HEK293 (cell line): Measurements from ENCODE around the gene TSPAN9.

Experiments
- CTCF ChIA-PET: fragments of 350-600 bp; formaldehyde crosslinking; extraction: SDS; loops from one replicate; lab custom pipeline; 2021; ENCODE audit warnings: antibody characterized with exemption; lab: Yijun Ruan, JAX
- POLR2A ChIA-PET: fragments of 300-600 bp; formaldehyde crosslinking; extraction: SDS; loops from one replicate; lab custom pipeline; 2020; ENCODE audit warnings: antibody characterized with exemption, inconsistent platforms; lab: Yijun Ruan, JAX
- H3K27ac ChIP-seq: fragments of 200-500 bp; sonication (Bioruptor generic); 2 replicates; pipeline ENCODE4 v1.5.1; 2014; ENCODE audit warnings: low read depth, low read length, control low read depth, inconsistent platforms; ENCODE audit errors: extremely low read depth
- H3K36me3 ChIP-seq, 2 experiments: fragments of 200-500 bp in 1 of 2; sonication (Bioruptor generic) in 1 of 2; 1 replicate in 1 of 2; 2 replicates in 1 of 2; pipeline ENCODE4 v1.5.1; 2014 to 2017; ENCODE audit warnings: inconsistent platforms in 2 of 2, low read length in 2 of 2; ENCODE audit not compliant: control insufficient read depth in 2 of 2, insufficient read depth in 1 of 2
- H3K4me1 ChIP-seq: fragments of 200-500 bp; sonication (Bioruptor generic); 2 replicates; pipeline ENCODE4 v1.5.1; 2014; ENCODE audit warnings: mild to moderate bottlenecking, low read length, inconsistent platforms; ENCODE audit not compliant: control insufficient read depth, insufficient read depth
- H3K4me3 ChIP-seq: 2 replicates; pipeline ENCODE4 v1.5.1; 2011; ENCODE audit warnings: low read depth, mild to moderate bottlenecking, control low read depth, low read length, moderate library complexity
- H3K9me3 ChIP-seq: fragments of 200-500 bp; sonication (Bioruptor generic); 2 replicates; pipeline ENCODE4 v1.5.1; 2014; ENCODE audit warnings: low read depth, low read length, inconsistent platforms; ENCODE audit not compliant: control insufficient read depth, insufficient read depth
- FEZF1 ChIP-seq: fragments of 450-650 bp; formaldehyde crosslinking; IDR thresholded peaks from 2 replicates; pipeline ENCODE4 v1.5.1; 2016; ENCODE audit warnings: missing biosample characterization, missing genetic modification characterization
- HOXC10 ChIP-seq: sonication (generic); formaldehyde crosslinking; IDR thresholded peaks from 2 replicates; pipeline ENCODE4 v1.8.1; 2023; ENCODE audit warnings: mild to moderate bottlenecking, missing genetic modification reagents
- KLF1 ChIP-seq: fragments of 450-650 bp; formaldehyde crosslinking; IDR thresholded peaks from 2 replicates; pipeline ENCODE4 v1.5.1; 2016; ENCODE audit warnings: missing biosample characterization, missing genetic modification characterization
- SCRT2 ChIP-seq: fragments of 450-650 bp; formaldehyde crosslinking; IDR thresholded peaks from 2 replicates; pipeline ENCODE4 v1.5.1; 2016; ENCODE audit warnings: missing biosample characterization, missing genetic modification characterization
- TRIM28 ChIP-seq: IDR thresholded peaks from 2 replicates; pipeline ENCODE4 v1.6.1; 2011; ENCODE audit warnings: low read length, control low read depth, borderline replicate concordance
- YY2 ChIP-seq: fragments of 450-650 bp; formaldehyde crosslinking; IDR thresholded peaks from 2 replicates; pipeline ENCODE4 v1.5.1; 2016; ENCODE audit warnings: missing biosample characterization, missing genetic modification characterization
- ZBTB10 ChIP-seq: fragments of 450-650 bp; formaldehyde crosslinking; IDR thresholded peaks from 2 replicates; pipeline ENCODE4 v1.5.1; 2016; ENCODE audit warnings: missing biosample characterization, missing genetic modification characterization
- ZBTB17 ChIP-seq: fragments of 450-650 bp; formaldehyde crosslinking; IDR thresholded peaks from 2 replicates; pipeline ENCODE4 v1.5.1; 2016; ENCODE audit warnings: missing biosample characterization, missing genetic modification characterization
- ZBTB26 ChIP-seq: fragments of 450-650 bp; formaldehyde crosslinking; optimal IDR thresholded peaks from 2 replicates; pipeline ENCODE3; 2016; ENCODE audit warnings: missing biosample characterization, mild to moderate bottlenecking, missing genetic modification characterization
- ZFHX2 ChIP-seq: fragments of 450-650 bp; formaldehyde crosslinking; conservative IDR thresholded peaks from 2 replicates; pipeline ENCODE4 v1.5.1; 2016; ENCODE audit warnings: missing biosample characterization, missing genetic modification characterization
- ZNF114 ChIP-seq: fragments of 450-650 bp; formaldehyde crosslinking; IDR thresholded peaks from 2 replicates; pipeline ENCODE4 v1.5.0; 2017; ENCODE audit warnings: missing biosample characterization, missing genetic modification characterization
- ZNF146 ChIP-seq: fragments of 450-650 bp; formaldehyde crosslinking; IDR thresholded peaks from 2 replicates; pipeline ENCODE4 v1.5.1; 2016; ENCODE audit warnings: missing biosample characterization, missing genetic modification characterization
- ZNF16 ChIP-seq: fragments of 450-650 bp; formaldehyde crosslinking; IDR thresholded peaks from 2 replicates; pipeline ENCODE4 v1.5.1; 2016; ENCODE audit warnings: low read depth, missing biosample characterization, missing genetic modification characterization
- ZNF248 ChIP-seq: fragments of 450-650 bp; formaldehyde crosslinking; IDR thresholded peaks from 2 replicates; pipeline ENCODE4 v1.5.1; 2017; ENCODE audit warnings: missing biosample characterization, missing genetic modification characterization
- ZNF280C ChIP-seq: fragments of 450-650 bp; formaldehyde crosslinking; IDR thresholded peaks from 2 replicates; pipeline ENCODE4 v1.5.1; 2016; ENCODE audit warnings: missing biosample characterization, missing genetic modification characterization
- ZNF341 ChIP-seq: fragments of 450-650 bp; formaldehyde crosslinking; IDR thresholded peaks from 2 replicates; pipeline ENCODE4; 2016; ENCODE audit warnings: low read depth, missing biosample characterization, missing genetic modification characterization
- ZNF398 ChIP-seq: fragments of 450-650 bp; formaldehyde crosslinking; IDR thresholded peaks from 2 replicates; pipeline ENCODE4 v1.5.1; 2017; ENCODE audit warnings: missing biosample characterization, missing genetic modification characterization
- ZNF416 ChIP-seq: fragments of 450-650 bp; formaldehyde crosslinking; IDR thresholded peaks from 2 replicates; pipeline ENCODE4 v1.5.1; 2016; ENCODE audit warnings: missing biosample characterization, missing genetic modification characterization
- ZNF449 ChIP-seq: fragments of 450-650 bp; formaldehyde crosslinking; IDR thresholded peaks from 2 replicates; pipeline ENCODE4 v1.5.1; 2017; ENCODE audit warnings: missing biosample characterization, mild to moderate bottlenecking, missing genetic modification characterization, moderate library complexity
- ZNF585B ChIP-seq: fragments of 450-650 bp; formaldehyde crosslinking; IDR thresholded peaks from 2 replicates; pipeline ENCODE4 v1.5.1; 2016; ENCODE audit warnings: missing biosample characterization, missing genetic modification characterization
- ZNF624 ChIP-seq: fragments of 450-650 bp; formaldehyde crosslinking; IDR thresholded peaks from 2 replicates; pipeline ENCODE4 v1.5.1; 2017; ENCODE audit warnings: missing biosample characterization, missing genetic modification characterization
- ZNF677 ChIP-seq: fragments of 450-650 bp; IDR thresholded peaks from 2 replicates; pipeline ENCODE4 v1.5.0; 2018; ENCODE audit warnings: missing biosample characterization, mild to moderate bottlenecking, missing genetic modification characterization, moderate library complexity
- ZNF791 ChIP-seq: fragments of 450-650 bp; formaldehyde crosslinking; IDR thresholded peaks from 2 replicates; pipeline ENCODE4 v1.5.1; 2016; ENCODE audit warnings: missing biosample characterization, missing genetic modification characterization
- ZSCAN16 ChIP-seq: fragments of 450-650 bp; formaldehyde crosslinking; IDR thresholded peaks from 2 replicates; pipeline ENCODE4 v1.5.1; 2016; ENCODE audit warnings: missing biosample characterization, missing genetic modification characterization
- ZSCAN4 ChIP-seq: fragments of 450-650 bp; formaldehyde crosslinking; IDR thresholded peaks from 2 replicates; pipeline ENCODE4 v1.5.1; 2017; ENCODE audit warnings: missing biosample characterization, missing genetic modification characterization
- ZXDB ChIP-seq: fragments of 450-650 bp; formaldehyde crosslinking; IDR thresholded peaks from 2 replicates; pipeline ENCODE4 v1.5.1; 2016; ENCODE audit warnings: missing biosample characterization, missing genetic modification characterization

Gene TSPAN9

GRCh38 chr12:3135522-3136461 is 58.6 kb downstream of the TSPAN9 start (continued):
- TF ChIP-seq YY2 (tag by site-specific recombination) (no peak), ZNF585B (no peak), ZNF398 (no peak), ZNF791 (tag by site-specific recombination) (no peak), ZNF341 (tag by site-specific recombination) (peak; percentile 13; the same call in 1 of the 2 replicates), TRIM28 (no peak), ZNF624 (tag by site-specific recombination) (no peak), ZBTB17 (peak; percentile 48; the same call in 1 of the 2 replicates), ZNF677 (tag by site-specific recombination) (no peak), ZBTB26 (no peak), ZNF114 (tag by site-specific recombination) (no peak), ZNF16 (tag by site-specific recombination) (no peak), FEZF1 (tag by site-specific recombination) (no peak), ZXDB (tag by site-specific recombination) (no peak), ZNF146 (tag by site-specific recombination) (no peak)

- Histone ChIP-seq H3K9me3 (no peaks in the 10 kb centered on the region), H3K4me1 (no peaks in the 10 kb centered on the region), H3K36me3 (no peaks in the 10 kb centered on the region), H3K27ac (no peak overlapping the region), H3K4me3 (no peak overlapping the region)
- POLR2A ChIA-PET = no interaction called here
- CTCF ChIA-PET = interaction anchor here (0.6 to 11.6 kb wide), 16 partner anchors 12 to 1131 kb away, joined by 3 to 148 read pairs (median 6); no protein-coding TSS in a partner anchor
- TF ChIP-seq SCRT2 (tag by site-specific recombination) (no peak), ZBTB10 (tag by site-specific recombination) (no peak), ZNF416 (tag by site-specific recombination) (no peak), ZSCAN16 (tag by site-specific recombination) (no peak), ZNF449 (no peak), ZFHX2 (tag by site-specific recombination) (no peak), ZNF280C (tag by site-specific recombination) (no peak), ZSCAN4 (tag by site-specific recombination) (no peak), KLF1 (tag by site-specific recombination) (no peak), ZNF248 (tag by site-specific recombination) (no peak), HOXC10 (CRISPR knock-in tag) (no peak)
Measured at GRCh38 chr12:3136641-3137267, 59.6 kb downstream of the TSPAN9 start.
